Measurements from ENCODE around the gene IRF3.

The IRF3 gene

GRCh38 chr19:49616945-49617344, 48.7 kb downstream of the IRF3 start:
- no peaks in the 10 kb centered on the region for H3K79me2 ChIP-seq (ENCODE audit: control insufficient read depth, insufficient read depth, low read length, poor library complexity)
- H3K18ac ChIP-seq (ENCODE audit: low read length): no peak overlapping the region
- no CpG with 5 or more reads among the region's 7 CpGs for WGBS (ENCODE audit: extremely low coverage, insufficient coverage, insufficient read length)
- H3K79me1 ChIP-seq (ENCODE audit: low read length): no peaks in the 10 kb centered on the region
- no peak overlapping the region for H4K12ac ChIP-seq (ENCODE audit: low read depth, low read length)
- no peak overlapping the region for H3K27ac ChIP-seq (ENCODE audit: low read depth, low read length)
- H3K4me3 ChIP-seq (ENCODE audit: low read depth, low read length): no peak overlapping the region
- no peak overlapping the region for H4K8ac ChIP-seq (ENCODE audit: low read depth, low read length)
- H3K36me3 ChIP-seq (ENCODE audit: control insufficient read depth in 1 of 2, insufficient read depth in 2 of 2, low read length in 2 of 2): peaks cover 52 to 62% of the 10 kb centered on the region in 2 experiments
- no peak overlapping the region for H2BK120ac ChIP-seq (ENCODE audit: insufficient read depth, low read length, poor library complexity)
- H3K14ac ChIP-seq (ENCODE audit: low read length): no peak overlapping the region
- H3K9ac ChIP-seq (ENCODE audit: low read length): no peak overlapping the region
- peaks cover 2% of the 10 kb centered on the region for H3K9me3 ChIP-seq (ENCODE audit: insufficient read depth, low read depth, low read length)
- no peak overlapping the region for H3K4me2 ChIP-seq (ENCODE audit: low read length)
- no peak overlapping the region for H2AFZ ChIP-seq (ENCODE audit: insufficient read depth, low read length, poor library complexity)
- peaks cover 2 to 3% of the 10 kb centered on the region in 2 experiments for H3K4me1 ChIP-seq (ENCODE audit: control insufficient read depth in 1 of 2, insufficient read depth in 2 of 2, low read length in 2 of 2)
- no peak overlapping the region for H3K4ac ChIP-seq (ENCODE audit: low read depth, low read length)
- no peaks in the 10 kb centered on the region for H3K27me3 ChIP-seq (ENCODE audit: insufficient read depth, low read length)
- no peak overlapping the region for H2BK12ac ChIP-seq (ENCODE audit: low read length)
- no peak for DNase-seq
- no peak overlapping the region for H4K91ac ChIP-seq (ENCODE audit: low read depth, low read length)
- H3K23ac ChIP-seq (ENCODE audit: low read length): no peak overlapping the region
- H2AK5ac ChIP-seq (ENCODE audit: low read length): no peak overlapping the region
- no peak overlapping the region for H2BK5ac ChIP-seq (ENCODE audit: low read depth, low read length, poor library complexity)

- no peak overlapping the region for H2BK5ac ChIP-seq (ENCODE audit: low read depth, low read length, poor library complexity)
- H2AFZ ChIP-seq (ENCODE audit: insufficient read depth, low read length, poor library complexity): no peak overlapping the region
- no peak overlapping the region for H4K8ac ChIP-seq (ENCODE audit: low read depth, low read length)
- no peak overlapping the region for H3K4me3 ChIP-seq (ENCODE audit: low read depth, low read length)
- no peaks in the 10 kb centered on the region for H3K79me1 ChIP-seq (ENCODE audit: low read length)
- H3K18ac ChIP-seq (ENCODE audit: low read length): no peak overlapping the region
- H3K23ac ChIP-seq (ENCODE audit: low read length): no peak overlapping the region
- H3K9me3 ChIP-seq (ENCODE audit: insufficient read depth, low read depth, low read length): peaks cover 2% of the 10 kb centered on the region
- no peak overlapping the region for H3K4ac ChIP-seq (ENCODE audit: low read depth, low read length)
- WGBS (ENCODE audit: extremely low coverage, insufficient coverage, insufficient read length): no CpG with 5 or more reads among the region's 7 CpGs
- H3K27me3 ChIP-seq (ENCODE audit: insufficient read depth, low read length): no peaks in the 10 kb centered on the region
- H3K9ac ChIP-seq (ENCODE audit: low read length): no peak overlapping the region
- no peak overlapping the region for H4K91ac ChIP-seq (ENCODE audit: low read depth, low read length)
- peaks cover 2 to 3% of the 10 kb centered on the region in 2 experiments for H3K4me1 ChIP-seq (ENCODE audit: control insufficient read depth in 1 of 2, insufficient read depth in 2 of 2, low read length in 2 of 2)
- H3K14ac ChIP-seq (ENCODE audit: low read length): no peak overlapping the region
- H3K79me2 ChIP-seq (ENCODE audit: control insufficient read depth, insufficient read depth, low read length, poor library complexity): no peaks in the 10 kb centered on the region
- H2BK12ac ChIP-seq (ENCODE audit: low read length): no peak overlapping the region
- peaks cover 50 to 59% of the 10 kb centered on the region in 2 experiments for H3K36me3 ChIP-seq (ENCODE audit: control insufficient read depth in 1 of 2, insufficient read depth in 2 of 2, low read length in 2 of 2)
- H2AK5ac ChIP-seq (ENCODE audit: low read length): no peak overlapping the region
- no peak for DNase-seq
- H2BK120ac ChIP-seq (ENCODE audit: insufficient read depth, low read length, poor library complexity): no peak overlapping the region
- H3K4me2 ChIP-seq (ENCODE audit: low read length): no peak overlapping the region
- no peak overlapping the region for H3K27ac ChIP-seq (ENCODE audit: low read depth, low read length)
- no peak overlapping the region for H4K12ac ChIP-seq (ENCODE audit: low read depth, low read length)
These were observed 49.1 kb downstream of the IRF3 start for GRCh38 chr19:49616532-49616931.

GRCh38 chr19:49615861-49616260, 49.8 kb downstream of the IRF3 start:
- H2BK5ac ChIP-seq (ENCODE audit: low read depth, low read length, poor library complexity): no peak overlapping the region
- H3K4me1 ChIP-seq (ENCODE audit: control insufficient read depth in 1 of 2, insufficient read depth in 2 of 2, low read length in 2 of 2): peaks cover 2 to 3% of the 10 kb centered on the region in 2 experiments
- H4K91ac ChIP-seq (ENCODE audit: low read depth, low read length): no peak overlapping the region
- no peak overlapping the region for H3K14ac ChIP-seq (ENCODE audit: low read length)
- no peak for DNase-seq
- H3K79me2 ChIP-seq (ENCODE audit: control insufficient read depth, insufficient read depth, low read length, poor library complexity): no peaks in the 10 kb centered on the region
- H3K27ac ChIP-seq (ENCODE audit: low read depth, low read length): no peak overlapping the region
- H3K9me3 ChIP-seq (ENCODE audit: insufficient read depth, low read depth, low read length): peaks cover 2% of the 10 kb centered on the region
- no peak overlapping the region for H3K4me3 ChIP-seq (ENCODE audit: low read depth, low read length)
- no peak overlapping the region for H3K18ac ChIP-seq (ENCODE audit: low read length)
- H2BK12ac ChIP-seq (ENCODE audit: low read length): no peak overlapping the region
- no peak overlapping the region for H2AK5ac ChIP-seq (ENCODE audit: low read length)
- WGBS (ENCODE audit: extremely low coverage, insufficient coverage, insufficient read length): no CpG with 5 or more reads among the region's 23 CpGs
- H3K79me1 ChIP-seq (ENCODE audit: low read length): no peaks in the 10 kb centered on the region
- no peak overlapping the region for H3K4ac ChIP-seq (ENCODE audit: low read depth, low read length)
- no peak overlapping the region for H4K8ac ChIP-seq (ENCODE audit: low read depth, low read length)
- no peak overlapping the region for H4K12ac ChIP-seq (ENCODE audit: low read depth, low read length)
- peaks cover 51 to 60% of the 10 kb centered on the region in 2 experiments for H3K36me3 ChIP-seq (ENCODE audit: control insufficient read depth in 1 of 2, insufficient read depth in 2 of 2, low read length in 2 of 2)
- H2BK120ac ChIP-seq (ENCODE audit: insufficient read depth, low read length, poor library complexity): no peak overlapping the region
- H3K27me3 ChIP-seq (ENCODE audit: insufficient read depth, low read length): no peaks in the 10 kb centered on the region
- H3K9ac ChIP-seq (ENCODE audit: low read length): no peak overlapping the region
- H2AFZ ChIP-seq (ENCODE audit: insufficient read depth, low read length, poor library complexity): no peak overlapping the region
- no peak overlapping the region for H3K4me2 ChIP-seq (ENCODE audit: low read length)
- H3K23ac ChIP-seq (ENCODE audit: low read length): no peak overlapping the region

GRCh38 chr19:49614096-49614833, 51.4 kb downstream of the IRF3 start:
- peaks cover 53 to 59% of the 10 kb centered on the region in 2 experiments for H3K36me3 ChIP-seq (ENCODE audit: control insufficient read depth in 1 of 2, insufficient read depth in 2 of 2, low read length in 2 of 2)
- peak overlapping the region; percentile 7 for H3K18ac ChIP-seq (ENCODE audit: low read length)
- no peak overlapping the region for H2AK5ac ChIP-seq (ENCODE audit: low read length)
- no peak overlapping the region for H2AFZ ChIP-seq (ENCODE audit: insufficient read depth, low read length, poor library complexity)
- no peak overlapping the region for H3K4me2 ChIP-seq (ENCODE audit: low read length)
- H3K79me2 ChIP-seq (ENCODE audit: control insufficient read depth, insufficient read depth, low read length, poor library complexity): peaks cover 2% of the 10 kb centered on the region
- no peak overlapping the region for H3K4ac ChIP-seq (ENCODE audit: low read depth, low read length)
- no peak overlapping the region for H4K8ac ChIP-seq (ENCODE audit: low read depth, low read length)
- no peaks in the 10 kb centered on the region for H3K27me3 ChIP-seq (ENCODE audit: insufficient read depth, low read length)
- H3K23ac ChIP-seq (ENCODE audit: low read length): no peak overlapping the region
- no peaks in the 10 kb centered on the region for H3K79me1 ChIP-seq (ENCODE audit: low read length)
- no peak overlapping the region for H3K27ac ChIP-seq (ENCODE audit: low read depth, low read length)
- no CpG with 5 or more reads among the region's 19 CpGs for WGBS (ENCODE audit: extremely low coverage, insufficient coverage, insufficient read length)
- H3K4me3 ChIP-seq (ENCODE audit: low read depth, low read length): no peak overlapping the region
- H3K9me3 ChIP-seq (ENCODE audit: insufficient read depth, low read depth, low read length): peaks cover 2% of the 10 kb centered on the region
- no peak overlapping the region for H3K9ac ChIP-seq (ENCODE audit: low read length)
- peak in 1 of 2 donors; percentile 32 for DNase-seq
- no peak overlapping the region for H3K14ac ChIP-seq (ENCODE audit: low read length)
- H2BK120ac ChIP-seq (ENCODE audit: insufficient read depth, low read length, poor library complexity): no peak overlapping the region
- no peak overlapping the region for H2BK12ac ChIP-seq (ENCODE audit: low read length)
- H4K91ac ChIP-seq (ENCODE audit: low read depth, low read length): no peak overlapping the region
- peaks cover 2 to 3% of the 10 kb centered on the region in 2 experiments for H3K4me1 ChIP-seq (ENCODE audit: control insufficient read depth in 1 of 2, insufficient read depth in 2 of 2, low read length in 2 of 2)
- no peak overlapping the region for H2BK5ac ChIP-seq (ENCODE audit: low read depth, low read length, poor library complexity)
- H4K12ac ChIP-seq (ENCODE audit: low read depth, low read length): no peak overlapping the region

Data from trophoblast cell (in vitro differentiated cells and primary cell).